Right lobe of liver (tissue), 4 donors: Measurements from ENCODE around the gene CFLAR.

Source experiments
- CTCF ChIP-seq, 4 donors: fragments of 200-600 bp in 3 of 4; fragments of 450-650 bp in 1 of 4; IDR thresholded peaks; one replicate each; pipeline versions ENCODE4 v1.5.1 to v1.8.0; 2016 to 2022; ENCODE audit warnings: antibody characterized with exemption in 4 of 4, mild to moderate bottlenecking in 2 of 4
- POLR2A ChIP-seq: fragments of 450-650 bp; IDR thresholded peaks from one replicate; pipeline ENCODE4 v1.6.1; 2017; ENCODE audit warnings: antibody characterized with exemption, mild to moderate bottlenecking
- donor health status: DM: no; HTN: no; CAD: no.
- donor health status: DM: no; HTN: no; CAD: no.
- donor health status: DM: no; HTN: yes; CAD: no.

DNA sequence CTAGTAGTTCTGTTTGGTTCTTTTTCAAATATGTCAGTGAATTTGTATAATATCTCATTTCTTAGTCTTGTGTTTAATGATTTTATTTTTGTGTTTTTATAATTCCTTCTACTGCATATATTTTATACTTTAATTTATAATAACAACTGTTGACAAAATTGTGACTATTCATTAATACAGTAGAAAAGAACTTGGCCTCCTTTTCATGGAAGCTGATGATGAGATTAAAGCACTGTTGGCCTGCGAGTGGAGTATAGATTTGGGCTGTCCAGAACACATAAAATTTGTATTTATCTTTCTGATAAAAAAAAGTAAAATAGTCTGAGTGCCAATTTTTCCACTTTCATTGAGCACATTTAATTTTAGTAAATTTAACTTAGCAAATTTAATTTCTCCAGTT is 12.1 kb downstream of the CFLAR start:
- TF ChIP-seq CTCF (IDR thresholded peaks at IDR 0.05) (no peak), POLR2A (no peak)
